Thoracic aorta (tissue), 2 donors: ENCODE measurements around the gene PRUNE1. TPM values are rescaled to one million over a fixed set of nuclear protein-coding genes. Genes with fewer than 3 reads are reported as not detected.

ENCODE experiments used
- ATAC-seq: fragments of 150-250 bp; one replicate; pipeline ENCODE4 v1.8.0; 2017; ENCODE audit warnings: low read depth; ENCODE audit not compliant: insufficient number of reproducible peaks, low FRiP score
- DNase-seq: peaks from one replicate; pipeline ENCODE4 v3.0.0-alpha.2; 2020; ENCODE audit warnings: low spot score
- H3K27ac ChIP-seq, 2 donors: fragments of 200-600 bp; sonication (generic); 1 replicate in 1 of 2; 2 replicates in 1 of 2; pipeline ENCODE4 v1.5.1; 2016; ENCODE audit warnings: mild to moderate bottlenecking in 2 of 2, moderate library complexity in 2 of 2
- H3K27me3 ChIP-seq: fragments of 200-600 bp; sonication (generic); replicated peaks from 2 replicates; pipeline ENCODE4 v1.6.0; 2016; ENCODE audit warnings: mild to moderate bottlenecking; ENCODE audit not compliant: insufficient read depth
- H3K36me3 ChIP-seq: fragments of 200-600 bp; sonication (generic); one replicate; pipeline ENCODE4 v1.5.1; 2016
- H3K4me1 ChIP-seq, 2 donors: fragments of 200-600 bp; sonication (generic); 1 replicate in 1 of 2; 2 replicates in 1 of 2; pipeline versions ENCODE4 v1.5.1 to v1.6.0; 2016; ENCODE audit warnings: low read depth in 2 of 2, mild to moderate bottlenecking in 1 of 2; ENCODE audit not compliant: control insufficient read depth in 1 of 2
- H3K4me3 ChIP-seq: fragments of 200-600 bp; sonication (generic); 2 replicates; pipeline ENCODE4 v1.5.1; 2016; ENCODE audit warnings: mild to moderate bottlenecking
- H3K9me3 ChIP-seq: fragments of 200-600 bp; sonication (generic); 2 replicates; pipeline ENCODE4 v1.5.1; 2016
- CTCF ChIP-seq: fragments of 200-600 bp; sonication (generic); IDR thresholded peaks from one replicate; pipeline ENCODE4 v1.5.1; 2019; ENCODE audit warnings: antibody characterized with exemption
- total RNA-seq, 2 donors: library from RNA; depleted of rRNA; stranded (reverse); fragments of >200 nt; gene quantifications; one replicate each; pipeline versions ENCODE4 v1.1.0 to v1.2.3, GENCODE V29; 2016

PRUNE1 gene
- total RNA-seq, 2 donors from 2014 or later = 16.5 to 21.3 TPM

- Histone ChIP-seq H3K4me3 (no peak overlapping the region), H3K27ac (no peak overlapping the region), H3K36me3 (peaks cover 40% of the 10 kb centered on the region), H3K9me3 (no peaks in the 10 kb centered on the region), H3K27me3 (no peaks in the 10 kb centered on the region), H3K4me1 (peaks cover 0 to 3% of the 10 kb centered on the region in 2 donors)
- DNase-seq (no peak), ATAC-seq (no peak)
- no peak for TF ChIP-seq CTCF
Measured at GRCh38 chr1:151026460-151026859, 18.2 kb downstream of the PRUNE1 start.

- no peaks in the 10 kb centered on the region for H3K27me3 ChIP-seq
- H3K4me1 ChIP-seq = no peaks in the 10 kb centered on the region
- ATAC-seq (no peak), DNase-seq (no peak)
- H3K36me3 ChIP-seq = peaks cover 45% of the 10 kb centered on the region
- no peak for TF ChIP-seq CTCF
- H3K9me3 ChIP-seq = no peaks in the 10 kb centered on the region
- no peak overlapping the region for H3K4me3 ChIP-seq
- no peak overlapping the region for H3K27ac ChIP-seq
Measured at GRCh38 chr1:151032164-151032563, 23.9 kb downstream of the PRUNE1 start.

DNA sequence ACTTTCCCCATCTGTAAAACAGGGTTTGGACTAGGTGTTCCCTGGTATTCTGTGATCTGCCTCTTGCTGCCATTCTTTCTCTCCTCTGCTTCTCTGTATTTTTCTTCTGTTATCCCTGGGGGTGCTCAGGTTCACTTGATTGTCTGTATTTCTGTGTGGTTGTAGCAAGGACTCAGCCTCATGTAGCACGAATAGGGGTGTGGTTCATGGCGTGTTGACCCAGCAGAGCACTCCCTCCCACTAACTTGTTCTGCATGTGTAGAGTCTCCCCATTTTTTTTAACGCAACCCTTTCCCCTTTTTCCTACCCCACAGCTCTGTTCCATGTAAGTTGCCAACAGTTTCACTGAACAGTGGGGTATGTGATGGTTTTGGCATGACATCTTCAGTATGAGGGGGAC lies 26.9 kb downstream of the PRUNE1 start:
- ATAC-seq = no peak
- Histone ChIP-seq H3K9me3 (no peaks in the 10 kb centered on the region), H3K27me3 (no peaks in the 10 kb centered on the region), H3K4me3 (no peak overlapping the region), H3K27ac (no peak overlapping the region), H3K36me3 (peaks cover 29% of the 10 kb centered on the region), H3K4me1 (no peaks in the 10 kb centered on the region)
- DNase-seq = no peak
- TF ChIP-seq CTCF = no peak

DNA sequence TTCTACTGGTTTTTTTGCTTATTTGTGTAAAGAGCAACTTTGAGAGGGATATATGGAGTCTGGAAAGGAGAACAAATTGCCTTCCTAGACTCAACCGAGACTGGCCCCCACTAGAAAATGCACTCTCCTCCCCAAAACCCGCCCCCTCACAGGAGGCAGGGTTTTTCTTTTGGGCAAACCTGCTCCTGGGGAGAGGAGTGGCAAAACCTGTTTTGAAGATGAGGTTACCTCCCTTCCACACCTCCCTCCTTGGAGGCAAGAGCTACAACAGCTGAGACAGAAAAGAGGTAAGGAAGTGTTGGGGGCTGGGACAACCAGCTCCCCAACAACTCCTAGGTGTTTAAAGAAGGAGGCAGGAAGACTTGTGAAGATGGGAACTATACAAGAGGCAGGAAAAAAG lies 28.1 kb downstream of the PRUNE1 start, which contains the start of gene BNIPL:
Gene BNIPL, plus strand, starts transcription at position 231 of the 400 bp plus-strand sequence. Its CDS starts 140 bp downstream, at position 371.
- Histone ChIP-seq H3K36me3 (peaks cover 18% of the 10 kb centered on the region), H3K27me3 (no peaks in the 10 kb centered on the region), H3K9me3 (no peaks in the 10 kb centered on the region), H3K4me3 (no peak within 1 kb of the TSS), H3K4me1 (no peaks in the 10 kb centered on the region), H3K27ac (no peak within 1 kb of the TSS)
- no peak for TF ChIP-seq CTCF
- DNase-seq (no peak), ATAC-seq (no peak)

DNA sequence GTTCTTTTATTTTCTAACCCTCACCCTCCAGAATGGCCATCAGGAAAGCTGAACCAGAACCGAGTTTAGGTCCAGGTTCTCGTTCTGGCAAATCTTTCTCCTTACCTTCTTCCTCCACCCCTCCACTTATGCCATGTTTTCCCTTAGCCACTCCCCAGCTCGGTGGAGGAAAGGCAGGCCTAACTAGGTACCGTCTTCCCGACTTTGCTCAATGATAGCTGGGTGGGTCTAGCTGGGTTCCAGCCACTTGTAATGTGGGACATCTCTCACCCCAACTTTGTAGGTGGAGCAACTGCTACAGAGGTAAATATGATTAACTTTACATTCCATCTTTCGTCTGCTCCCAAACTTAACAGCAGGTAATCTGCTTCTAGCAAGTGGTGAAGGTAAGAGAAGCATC lies 28.8 kb downstream of the PRUNE1 start:
- no peak for TF ChIP-seq CTCF
- Histone ChIP-seq H3K27ac (no peak overlapping the region), H3K9me3 (no peaks in the 10 kb centered on the region), H3K27me3 (no peaks in the 10 kb centered on the region), H3K36me3 (peaks cover 13% of the 10 kb centered on the region), H3K4me3 (no peak overlapping the region), H3K4me1 (no peaks in the 10 kb centered on the region)
- ATAC-seq = no peak
- DNase-seq = no peak
